Lower lobe of right lung (tissue), 2 donors: Measurements from ENCODE around the gene NEURL2. TPM values are rescaled to one million over a fixed set of nuclear protein-coding genes. Genes with fewer than 3 reads are reported as not detected.
A peak's percentile ranks its signal among the peaks of the same experiment; 100 is the strongest.

Experiments used
- ATAC-seq, 2 donors: fragments of 200-7000 bp; cut with Tn5 transposase; one replicate each; pipeline ENCODE4 v1.9.1; 2020 to 2022; ENCODE audit warnings: mild to moderate bottlenecking in 2 of 2, moderate library complexity in 2 of 2
- DNase-seq: peaks from one replicate; pipeline ENCODE4 v3.0.0-alpha.2; 2020
- H3K27ac ChIP-seq: fragments of 200-600 bp; one replicate; pipeline ENCODE4 v1.8.0; 2022
- H3K27me3 ChIP-seq: fragments of 200-600 bp; one replicate; pipeline ENCODE4 v1.8.0; 2022; ENCODE audit warnings: low read depth
- H3K36me3 ChIP-seq: fragments of 200-600 bp; one replicate; pipeline ENCODE4 v1.8.0; 2022; ENCODE audit warnings: mild to moderate bottlenecking
- H3K4me1 ChIP-seq: fragments of 200-600 bp; one replicate; pipeline ENCODE4 v1.8.0; 2022
- H3K4me3 ChIP-seq: fragments of 200-600 bp; one replicate; pipeline ENCODE4 v1.8.0; 2022; ENCODE audit warnings: mild to moderate bottlenecking
- H3K9me3 ChIP-seq: fragments of 200-600 bp; one replicate; pipeline ENCODE4 v1.8.0; 2022
- intact Hi-C: fragments of 100-400 bp; cut with DNase I; formaldehyde crosslinking; loops from one replicate; pipeline ENCODE4 v1.11.0; 2022
- total RNA-seq: library from RNA; stranded (reverse); fragmentation: NEBNext Ultra II Directional; extraction: Animal tissue kit (Norgen Biotek cat#: 25700); gene quantifications from one replicate; pipeline ENCODE4 v1.2.1, GENCODE V29; 2021
- TF ChIP-seq, protein P1 (sequence below): fragments of 200-600 bp; IDR thresholded peaks from one replicate; pipeline ENCODE4 v1.8.0; 2022; ENCODE audit warnings: antibody characterized with exemption, mild to moderate bottlenecking
- donor health status: DM: no; HTN: yes; CAD: no; lungs with severe emphysema.

Gene NEURL2
- total RNA-seq, 1 donor from 2014 or later: 2.4 TPM

DNA sequence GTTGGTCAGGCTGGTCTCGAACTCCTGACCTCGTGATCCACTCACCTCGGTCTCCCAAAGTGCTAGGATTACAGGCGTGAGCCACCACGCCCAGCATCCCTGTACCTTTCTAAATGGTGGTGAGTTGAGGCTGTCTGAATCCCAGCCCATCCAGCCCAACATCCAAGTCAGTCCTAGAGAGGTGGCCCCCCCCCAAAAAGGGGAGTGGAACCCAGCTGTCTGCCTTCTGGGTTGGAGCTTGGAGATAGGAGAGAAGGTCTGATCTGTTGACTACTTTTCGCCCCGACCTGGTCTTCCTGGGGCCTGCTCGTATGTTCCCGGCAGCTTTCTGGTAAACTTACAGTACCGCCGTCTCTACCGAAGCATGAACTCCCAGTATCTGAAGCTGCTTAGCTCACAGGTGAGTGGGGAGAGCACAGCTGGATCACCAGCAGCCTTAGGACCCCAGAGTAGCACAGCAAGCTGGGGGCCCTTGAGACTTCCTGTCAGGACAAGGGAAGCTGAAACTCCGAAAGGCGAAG is 5.7 kb upstream of the NEURL2 start:
- Histone ChIP-seq H3K36me3 (peaks cover 92% of the 10 kb centered on the region), H3K27ac (no peak overlapping the region), H3K4me3 (no peak overlapping the region), H3K27me3 (no peaks in the 10 kb centered on the region), H3K4me1 (peaks cover 20% of the 10 kb centered on the region), H3K9me3 (no peaks in the 10 kb centered on the region)
- no peak for ATAC-seq
- intact Hi-C loops: no loop called here
- TF ChIP-seq, protein P1, sequence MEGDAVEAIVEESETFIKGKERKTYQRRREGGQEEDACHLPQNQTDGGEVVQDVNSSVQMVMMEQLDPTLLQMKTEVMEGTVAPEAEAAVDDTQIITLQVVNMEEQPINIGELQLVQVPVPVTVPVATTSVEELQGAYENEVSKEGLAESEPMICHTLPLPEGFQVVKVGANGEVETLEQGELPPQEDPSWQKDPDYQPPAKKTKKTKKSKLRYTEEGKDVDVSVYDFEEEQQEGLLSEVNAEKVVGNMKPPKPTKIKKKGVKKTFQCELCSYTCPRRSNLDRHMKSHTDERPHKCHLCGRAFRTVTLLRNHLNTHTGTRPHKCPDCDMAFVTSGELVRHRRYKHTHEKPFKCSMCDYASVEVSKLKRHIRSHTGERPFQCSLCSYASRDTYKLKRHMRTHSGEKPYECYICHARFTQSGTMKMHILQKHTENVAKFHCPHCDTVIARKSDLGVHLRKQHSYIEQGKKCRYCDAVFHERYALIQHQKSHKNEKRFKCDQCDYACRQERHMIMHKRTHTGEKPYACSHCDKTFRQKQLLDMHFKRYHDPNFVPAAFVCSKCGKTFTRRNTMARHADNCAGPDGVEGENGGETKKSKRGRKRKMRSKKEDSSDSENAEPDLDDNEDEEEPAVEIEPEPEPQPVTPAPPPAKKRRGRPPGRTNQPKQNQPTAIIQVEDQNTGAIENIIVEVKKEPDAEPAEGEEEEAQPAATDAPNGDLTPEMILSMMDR: no peak
- DNase-seq: no peak

DNA sequence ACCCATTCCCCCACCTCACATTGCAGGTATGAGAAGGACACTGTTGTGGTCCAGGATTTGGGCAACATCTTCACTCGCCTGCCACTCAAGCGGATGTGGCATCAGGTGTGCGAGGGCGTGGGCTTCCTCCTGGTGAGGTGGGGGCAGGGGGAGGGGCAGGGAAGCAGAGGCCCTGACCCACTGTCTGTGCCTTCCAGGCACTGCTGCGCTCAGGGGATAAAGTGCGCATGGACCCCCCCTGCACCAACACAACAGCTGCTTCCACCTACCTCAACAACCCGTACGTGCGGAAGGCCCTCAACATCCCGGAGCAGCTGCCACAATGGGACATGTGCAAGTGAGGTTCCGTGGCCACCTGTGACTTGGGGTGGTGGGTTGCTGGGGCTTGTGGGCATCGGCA is 3.8 kb upstream of the NEURL2 start:
- peaks cover 32% of the 10 kb centered on the region for H3K4me1 ChIP-seq
- ATAC-seq: no peak
- DNase-seq: no peak
- H3K9me3 ChIP-seq: no peaks in the 10 kb centered on the region
- H3K4me3 ChIP-seq: no peak overlapping the region
- peaks cover 73% of the 10 kb centered on the region for H3K36me3 ChIP-seq
- TF ChIP-seq, protein P1: no peak
- intact Hi-C loops: no loop called here
- no peak overlapping the region for H3K27ac ChIP-seq
- no peaks in the 10 kb centered on the region for H3K27me3 ChIP-seq

DNA sequence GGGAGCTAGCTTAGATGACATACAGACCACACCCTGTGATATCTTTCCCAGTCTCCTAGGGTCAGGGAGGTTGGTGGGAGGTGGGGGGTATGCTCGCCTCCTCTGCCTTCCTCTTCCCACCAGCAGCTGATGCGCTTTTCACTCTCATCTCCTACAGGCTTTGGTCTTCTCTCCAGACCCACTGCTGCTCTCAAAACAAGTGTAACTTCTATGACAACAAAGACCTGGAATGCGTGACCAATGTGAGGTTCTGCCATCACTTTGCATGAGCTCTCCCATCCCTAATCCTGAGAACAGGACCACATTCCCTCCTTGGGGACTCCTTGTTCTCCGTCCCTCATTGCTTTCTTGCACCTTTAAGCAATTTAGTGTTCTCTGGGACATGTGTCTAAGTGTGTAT is 2.8 kb upstream of the NEURL2 start:
- Histone ChIP-seq H3K27ac (no peak overlapping the region), H3K4me1 (peaks cover 34% of the 10 kb centered on the region), H3K27me3 (no peaks in the 10 kb centered on the region), H3K36me3 (peaks cover 65% of the 10 kb centered on the region), H3K9me3 (no peaks in the 10 kb centered on the region), H3K4me3 (no peak overlapping the region)
- ATAC-seq: no peak
- TF ChIP-seq, protein P1: no peak
- intact Hi-C loops: no loop called here
- DNase-seq: no peak

DNA sequence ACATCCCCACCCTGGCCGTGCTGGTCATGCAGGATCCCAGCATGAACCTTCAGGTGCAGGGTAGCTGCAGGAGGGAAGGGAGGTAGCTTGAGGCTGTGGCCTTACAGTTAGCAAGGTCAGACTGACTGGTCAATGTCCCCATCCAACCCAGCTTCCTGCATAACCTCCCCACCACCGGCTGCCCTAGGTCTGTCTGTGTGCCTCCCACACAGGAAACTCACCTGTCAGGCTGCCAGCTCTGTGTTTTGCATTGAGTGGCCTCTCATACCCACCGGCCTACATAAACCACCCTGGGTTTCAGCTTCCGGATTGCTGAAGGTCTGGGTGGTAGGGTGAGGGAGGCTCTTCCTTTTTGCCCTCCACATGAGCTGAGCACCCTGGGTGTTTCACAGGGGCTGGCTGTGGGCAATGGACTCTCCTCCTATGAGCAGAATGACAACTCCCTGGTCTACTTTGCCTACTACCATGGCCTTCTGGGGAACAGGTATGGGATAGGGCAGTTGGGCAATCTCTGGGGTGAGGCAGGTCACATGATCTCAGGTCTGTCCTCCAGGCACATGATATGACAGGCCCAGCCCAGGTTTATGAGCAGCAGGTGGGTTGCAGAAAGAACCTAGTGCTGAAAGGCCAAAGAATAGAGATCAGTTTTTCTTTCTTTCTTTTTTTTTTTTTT is 2.0 kb upstream of the NEURL2 start:
- Histone ChIP-seq H3K4me3 (peak overlapping the region; percentile 6), H3K9me3 (no peaks in the 10 kb centered on the region), H3K27me3 (no peaks in the 10 kb centered on the region), H3K27ac (no peak overlapping the region), H3K36me3 (peaks cover 57% of the 10 kb centered on the region), H3K4me1 (peaks cover 34% of the 10 kb centered on the region)
- TF ChIP-seq, protein P1: no peak
- ATAC-seq (no peak), DNase-seq (no peak)
- intact Hi-C loops: no loop called here

DNA sequence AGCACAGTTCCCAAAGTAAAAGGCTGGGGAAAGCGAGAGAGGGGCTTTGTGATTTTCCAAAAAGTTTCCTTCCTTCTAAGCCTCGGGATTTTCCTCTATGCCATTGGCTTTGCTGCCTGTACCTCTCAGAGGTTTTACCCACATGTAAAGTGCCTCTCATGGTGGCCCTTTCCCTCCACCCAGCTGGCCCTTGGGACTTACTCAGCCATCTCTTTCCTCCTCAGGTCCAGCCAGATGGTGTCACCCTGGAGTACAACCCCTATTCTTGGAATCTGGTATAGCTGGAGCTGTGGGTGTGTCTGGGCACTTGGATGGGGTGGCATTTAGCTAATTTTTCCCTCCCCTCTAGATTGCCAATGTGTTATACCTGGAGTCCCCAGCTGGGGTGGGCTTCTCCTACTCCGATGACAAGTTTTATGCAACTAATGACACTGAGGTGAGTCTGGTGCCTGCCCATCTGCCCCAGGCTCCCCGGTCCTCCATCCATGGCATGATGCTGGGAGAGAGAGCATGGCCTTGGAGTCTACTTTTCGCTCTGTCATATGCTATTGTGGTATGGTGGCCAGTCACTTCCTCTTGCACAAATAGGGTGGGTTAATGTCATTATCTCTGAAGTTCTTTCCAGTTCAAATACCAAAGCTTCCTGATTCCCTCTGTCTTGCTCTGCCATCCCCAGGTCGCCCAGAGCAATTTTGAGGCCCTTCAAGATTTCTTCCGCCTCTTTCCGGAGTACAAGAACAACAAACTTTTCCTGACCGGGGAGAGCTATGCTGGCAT is 1.2 kb upstream of the NEURL2 start:
- ATAC-seq (no peak), DNase-seq (no peak)
- intact Hi-C loops: no loop called here
- Histone ChIP-seq H3K4me3 (peak overlapping the region; percentile 99), H3K4me1 (peaks cover 34% of the 10 kb centered on the region), H3K27me3 (no peaks in the 10 kb centered on the region), H3K9me3 (no peaks in the 10 kb centered on the region), H3K27ac (peak overlapping the region; percentile 82), H3K36me3 (peaks cover 52% of the 10 kb centered on the region)
- TF ChIP-seq, protein P1: peak; percentile 6
